ENCODE data around the gene SP140L. TPM values are rescaled to one million over a fixed set of nuclear protein-coding genes. Genes with fewer than 3 reads are reported as not detected.

Gene SP140L
- total and polyA plus RNA-seq, 10 of the 15 experiments (the other 5 are each of a cell fraction or from before 2014, with no cell fraction given), result 4.7 to 28.6 (median 15.0) TPM

- TF ChIP-seq PKNOX1 (IDR thresholded peaks at IDR 0.05), result no peak
- TF ChIP-seq POLR2AphosphoS5 (IDR thresholded peaks at IDR 0.05; ENCODE audit: low read length), result no peak; the same call in 1 of the 2 replicates
- no peak for TF ChIP-seq RAD51 (IDR thresholded peaks at IDR 0.05)
- no peak for TF ChIP-seq SREBF2 (IDR thresholded peaks at IDR 0.05; ENCODE audit: low read length)
- TF ChIP-seq BCLAF1 (IDR thresholded peaks at IDR 0.05), result no peak
- no peak for TF ChIP-seq TCF12 (IDR thresholded peaks at IDR 0.05; ENCODE audit: low read depth, low read length)
- no peak for TF ChIP-seq CREM (IDR thresholded peaks at IDR 0.05; ENCODE audit: low read depth)
- TF ChIP-seq FOXM1 (IDR thresholded peaks at IDR 0.05; ENCODE audit: low read depth, low read length), result 0 out of 2 replicates have a peak, but pooled peaks have one; percentile 16
- TF ChIP-seq TCF3 (IDR thresholded peaks at IDR 0.05; ENCODE audit: borderline replicate concordance, insufficient read depth, low read depth, low read length), result no peak
Observed at GRCh38 chr2:230327418-230328154, 593 bp downstream of the SP140L start (continued).

Measured in GM12878 (cell line).